VCaP (cell line): ENCODE measurements around the gene NLRP6.
"Not testable (repeated sequence)": the region's sequence is repeated elsewhere in the genome, so short reads cannot be mapped to it uniquely, and the experiment has no call there.

Source experiments
- H3K27ac ChIP-seq: fragments of 450-650 bp; 2 replicates; pipeline ENCODE4 v1.5.1; 2017
- TF ChIP-seq, protein P1 (sequence below): fragments of 450-650 bp; conservative IDR thresholded peaks from 2 replicates; pipeline ENCODE4 v1.5.1; 2017; ENCODE audit warnings: mild to moderate bottlenecking, moderate library complexity

Gene NLRP6

DNA sequence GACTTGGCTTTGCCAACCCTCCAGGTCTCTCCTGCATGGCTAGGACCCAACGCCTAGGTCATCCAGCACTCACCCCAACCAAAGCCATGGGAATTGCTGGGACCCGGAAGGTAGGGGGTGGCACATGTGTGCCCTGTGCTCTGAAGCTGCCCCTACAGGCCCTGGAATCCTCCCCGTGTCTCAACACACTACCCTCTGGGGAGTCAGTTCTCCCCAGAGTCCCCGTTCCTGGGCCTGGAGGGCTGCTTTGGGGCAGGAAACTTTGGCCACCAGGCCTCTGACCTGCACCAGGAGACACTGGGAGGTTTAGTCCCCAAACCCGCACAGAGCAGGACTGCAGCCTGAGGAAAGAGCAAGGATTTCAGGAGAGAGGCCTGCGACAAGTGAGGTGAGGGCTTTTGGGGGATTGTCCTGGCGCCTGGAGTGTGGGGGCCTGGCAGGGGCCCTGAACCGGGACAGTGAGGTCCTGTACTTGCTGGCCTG, 35.1 kb downstream of the NLRP6 start:
- TF ChIP-seq, protein P1, sequence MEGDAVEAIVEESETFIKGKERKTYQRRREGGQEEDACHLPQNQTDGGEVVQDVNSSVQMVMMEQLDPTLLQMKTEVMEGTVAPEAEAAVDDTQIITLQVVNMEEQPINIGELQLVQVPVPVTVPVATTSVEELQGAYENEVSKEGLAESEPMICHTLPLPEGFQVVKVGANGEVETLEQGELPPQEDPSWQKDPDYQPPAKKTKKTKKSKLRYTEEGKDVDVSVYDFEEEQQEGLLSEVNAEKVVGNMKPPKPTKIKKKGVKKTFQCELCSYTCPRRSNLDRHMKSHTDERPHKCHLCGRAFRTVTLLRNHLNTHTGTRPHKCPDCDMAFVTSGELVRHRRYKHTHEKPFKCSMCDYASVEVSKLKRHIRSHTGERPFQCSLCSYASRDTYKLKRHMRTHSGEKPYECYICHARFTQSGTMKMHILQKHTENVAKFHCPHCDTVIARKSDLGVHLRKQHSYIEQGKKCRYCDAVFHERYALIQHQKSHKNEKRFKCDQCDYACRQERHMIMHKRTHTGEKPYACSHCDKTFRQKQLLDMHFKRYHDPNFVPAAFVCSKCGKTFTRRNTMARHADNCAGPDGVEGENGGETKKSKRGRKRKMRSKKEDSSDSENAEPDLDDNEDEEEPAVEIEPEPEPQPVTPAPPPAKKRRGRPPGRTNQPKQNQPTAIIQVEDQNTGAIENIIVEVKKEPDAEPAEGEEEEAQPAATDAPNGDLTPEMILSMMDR = no peak
- H3K27ac ChIP-seq = peak overlapping the region; percentile 37; the same call in 1 of the 2 replicates

DNA sequence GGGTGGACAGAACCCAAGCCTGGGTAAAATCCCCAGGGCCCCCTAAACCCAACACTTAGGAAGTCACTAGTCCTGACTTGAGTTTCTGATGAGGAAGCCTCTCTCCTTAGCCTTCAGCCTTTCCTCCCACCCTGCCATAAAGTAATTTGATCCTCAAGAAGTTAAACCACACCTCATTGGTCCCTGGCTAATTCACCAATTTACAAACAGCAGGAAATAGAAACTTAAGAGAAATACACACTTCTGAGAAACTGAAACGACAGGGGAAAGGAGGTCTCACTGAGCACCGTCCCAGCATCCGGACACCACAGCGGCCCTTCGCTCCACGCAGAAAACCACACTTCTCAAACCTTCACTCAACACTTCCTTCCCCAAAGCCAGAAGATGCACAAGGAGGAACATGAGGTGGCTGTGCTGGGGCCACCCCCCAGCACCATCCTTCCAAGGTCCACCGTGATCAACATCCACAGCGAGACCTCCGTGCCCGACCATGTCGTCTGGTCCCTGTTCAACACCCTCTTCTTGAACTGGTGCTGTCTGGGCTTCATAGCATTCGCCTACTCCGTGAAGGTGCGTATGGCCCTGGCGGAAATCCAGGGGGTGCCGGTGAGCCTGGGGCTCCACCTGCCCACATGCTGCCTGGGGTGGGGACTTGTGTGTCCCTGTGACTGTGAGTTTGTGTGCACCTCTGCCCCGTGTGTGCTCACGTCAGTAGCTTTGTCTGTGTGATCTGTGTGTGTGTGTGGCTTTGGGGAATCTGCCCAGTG, 35.8 kb downstream of the NLRP6 start, which contains the start of gene IFITM1:
Gene IFITM1, plus strand, starts transcription at position 254 of the 767 bp plus-strand sequence. Its CDS starts 131 bp downstream, at position 385.
- TF ChIP-seq, protein P1 = no peak

DNA sequence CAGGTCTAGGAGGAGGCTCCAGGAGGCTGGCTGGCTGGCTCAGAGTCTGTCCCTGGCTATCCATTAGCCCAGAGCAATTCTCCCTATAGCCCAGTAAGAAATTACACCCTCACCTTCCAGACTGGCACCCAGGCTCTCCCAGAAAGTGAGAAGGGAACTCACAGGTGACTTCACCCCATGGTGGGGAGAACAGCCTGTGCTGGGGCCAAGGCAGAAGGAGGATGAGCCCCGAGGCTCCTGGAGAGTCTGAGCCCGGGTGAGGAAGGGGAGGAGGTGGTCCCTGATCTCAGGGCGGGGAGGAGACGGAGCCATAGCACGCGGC, 36.3 kb downstream of the NLRP6 start:
- not testable (repeated sequence) for H3K27ac ChIP-seq

More for the DNA sequence above, 35.8 kb downstream of the NLRP6 start, which contains the start of gene IFITM1:
- peak within 1 kb of the TSS; percentile 37; the same call in 1 of the 2 replicates for H3K27ac ChIP-seq

DNA sequence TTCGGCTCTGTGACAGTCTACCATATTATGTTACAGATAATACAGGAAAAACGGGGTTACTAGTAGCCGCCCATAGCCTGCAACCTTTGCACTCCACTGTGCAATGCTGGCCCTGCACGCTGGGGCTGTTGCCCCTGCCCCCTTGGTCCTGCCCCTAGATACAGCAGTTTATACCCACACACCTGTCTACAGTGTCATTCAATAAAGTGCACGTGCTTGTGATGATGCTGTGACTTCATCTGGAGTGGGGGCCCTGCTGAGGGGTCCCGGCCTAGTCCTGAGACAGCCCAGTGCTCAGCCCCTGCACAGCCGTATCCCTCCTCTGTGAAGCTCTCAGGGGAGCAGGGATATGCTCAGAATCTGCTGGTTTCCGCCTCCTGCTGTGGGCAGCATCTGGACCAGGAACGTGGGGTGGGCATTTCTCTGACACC, 36.9 kb downstream of the NLRP6 start:
- TF ChIP-seq, protein P1 = no peak
- H3K27ac ChIP-seq = no peak overlapping the region

DNA sequence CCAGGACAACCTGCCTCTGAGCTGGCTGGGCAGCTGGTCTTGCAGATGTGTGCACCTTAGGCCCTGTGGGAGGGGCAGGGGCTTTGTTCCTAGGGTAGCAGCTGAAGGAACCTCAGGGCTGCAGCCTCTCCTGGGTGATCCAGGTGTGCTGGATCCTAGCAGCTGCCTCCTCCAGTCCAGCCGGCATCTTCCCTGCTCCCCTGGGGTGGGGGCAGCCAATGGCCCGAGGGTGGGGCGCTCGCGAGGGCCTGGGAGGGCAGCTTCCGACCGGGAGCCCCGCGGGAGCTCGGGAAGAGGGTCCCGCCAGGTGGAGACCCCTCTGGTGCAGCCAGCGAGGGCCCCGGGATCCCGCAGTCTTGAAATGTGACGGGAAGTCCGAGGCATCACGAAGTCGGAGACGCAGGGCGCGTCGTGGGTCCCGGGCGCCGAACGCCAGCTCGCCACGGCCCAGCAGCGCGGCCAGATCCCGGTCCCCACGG, 37.3 kb downstream of the NLRP6 start:
- TF ChIP-seq, protein P1 = no peak
- H3K27ac ChIP-seq = no peak overlapping the region

DNA sequence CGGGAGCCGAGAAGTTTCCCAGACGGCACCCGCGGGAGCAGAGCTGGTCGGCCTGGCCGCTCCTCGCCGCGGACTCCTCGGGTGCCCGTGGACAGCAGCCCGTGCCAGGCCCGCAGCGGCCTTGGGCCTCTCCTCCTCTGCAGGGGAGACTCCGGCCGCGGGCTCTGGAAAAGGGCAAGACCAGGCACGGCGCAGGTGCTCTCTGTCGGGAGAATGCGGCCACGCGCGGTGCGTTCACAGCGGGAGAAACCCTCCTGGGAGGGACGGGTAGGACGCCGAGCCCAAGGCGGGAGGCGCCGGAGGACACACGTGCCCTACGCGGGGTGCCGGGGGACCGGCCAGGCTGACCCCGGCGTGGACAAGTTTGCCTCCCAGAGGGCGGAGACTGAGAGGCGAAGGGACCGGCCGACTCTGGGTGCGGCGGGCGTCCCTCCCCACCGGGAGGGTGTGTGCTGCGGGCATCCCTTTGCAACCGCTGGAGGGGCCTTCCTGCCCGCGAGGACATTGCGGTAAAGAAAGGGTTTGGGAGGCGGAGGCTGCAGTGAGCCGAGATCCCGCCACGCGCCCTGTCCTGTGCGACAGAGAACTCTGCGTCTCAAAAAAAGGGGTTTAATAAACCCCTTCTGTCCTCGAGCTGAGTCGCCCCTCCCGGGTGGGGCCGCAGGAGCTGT, 38.0 kb downstream of the NLRP6 start:
- TF ChIP-seq, protein P1 = no peak
- no peak overlapping the region for H3K27ac ChIP-seq

DNA sequence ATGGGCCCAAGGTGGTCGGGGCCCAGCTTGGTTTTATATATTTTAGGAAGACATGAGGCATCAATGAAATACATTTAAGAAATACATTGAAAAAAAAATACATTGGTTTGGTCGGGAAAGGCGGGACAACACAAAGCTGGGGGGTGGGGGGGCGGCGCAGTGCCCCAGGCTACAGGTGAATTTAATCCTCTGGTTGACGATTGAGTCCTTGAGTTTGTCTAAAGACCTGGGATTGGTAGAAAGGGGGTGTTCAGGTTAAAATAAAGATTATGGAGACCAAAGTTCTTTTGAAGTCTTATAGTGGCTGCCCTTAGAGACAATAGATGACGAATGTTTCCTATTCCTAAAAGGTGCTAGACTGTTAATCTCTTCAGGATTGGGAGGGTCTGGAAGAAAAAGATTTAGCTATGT, 38.7 kb downstream of the NLRP6 start:
- TF ChIP-seq, protein P1 = no peak
- H3K27ac ChIP-seq = no peak overlapping the region

DNA sequence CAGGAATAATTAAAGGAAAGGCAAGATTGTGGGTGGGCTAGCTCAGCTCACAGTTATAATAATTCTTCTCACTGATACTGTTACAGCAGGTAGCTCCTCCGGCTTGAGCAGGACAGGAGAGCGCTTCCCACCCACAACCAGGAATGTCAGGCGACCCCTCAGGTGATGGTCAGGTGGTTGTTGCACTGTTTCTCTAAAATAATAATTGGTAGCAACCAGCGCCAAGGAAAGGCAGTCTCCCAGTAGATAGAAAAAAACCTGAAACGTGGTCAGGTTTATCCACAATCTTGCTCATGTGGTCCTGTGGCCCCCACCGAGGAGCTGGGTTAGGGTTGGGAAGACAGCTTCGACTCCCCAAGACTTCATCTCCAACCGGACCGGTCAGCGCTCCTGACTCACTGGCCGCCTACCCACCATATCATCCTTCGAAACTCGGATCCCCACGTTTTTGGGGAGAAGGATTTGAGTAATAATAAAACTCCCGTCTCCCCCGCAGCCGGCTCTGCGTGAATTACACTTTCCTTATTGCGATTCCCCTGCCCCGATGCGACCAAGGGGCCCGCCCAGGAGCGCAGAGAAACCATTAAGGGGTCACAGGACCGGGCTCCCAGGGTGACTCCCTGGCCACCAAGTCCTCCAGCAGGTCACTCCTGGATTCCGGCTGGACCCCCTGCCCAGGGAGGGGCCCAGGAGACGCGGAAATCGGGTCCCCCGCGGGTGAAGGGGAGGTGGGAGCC, 39.6 kb downstream of the NLRP6 start:
- not testable (repeated sequence) for H3K27ac ChIP-seq

DNA sequence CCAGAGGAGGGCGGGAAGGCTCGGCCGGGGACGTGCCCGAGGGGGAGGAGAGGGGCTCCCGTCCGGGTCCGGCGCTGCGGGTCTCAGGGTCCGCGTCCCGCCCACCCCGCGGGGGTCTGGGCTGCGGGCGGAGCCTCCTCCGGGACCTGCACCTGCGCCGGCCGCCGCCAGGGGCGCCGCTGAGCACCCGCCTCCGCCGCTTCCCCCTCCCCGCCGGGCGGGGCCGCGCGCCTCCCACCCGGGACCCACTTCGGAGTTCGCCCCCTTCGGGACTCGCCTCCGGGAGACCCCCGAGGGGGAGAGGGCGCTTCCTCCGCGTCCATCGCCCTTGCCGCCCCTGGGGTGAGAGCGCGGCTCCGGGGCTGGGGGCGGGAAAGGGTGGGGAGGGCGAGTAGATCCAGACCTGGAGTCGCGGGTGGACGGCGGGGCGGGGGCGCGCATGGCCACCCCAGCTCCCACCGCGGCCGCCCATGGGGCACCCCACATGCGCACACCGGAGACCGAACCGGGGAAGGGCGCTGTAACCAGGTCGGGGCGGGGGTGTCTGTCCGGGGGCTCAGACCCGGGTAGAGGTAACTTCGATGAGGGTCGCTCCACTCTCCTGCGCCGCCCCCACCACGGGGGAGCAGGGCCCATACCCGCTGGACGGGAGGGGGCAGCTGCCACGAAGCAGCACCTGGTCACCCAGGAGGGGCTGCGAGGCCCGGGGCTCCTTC, 40.4 kb downstream of the NLRP6 start:
- not testable (repeated sequence) for H3K27ac ChIP-seq

DNA sequence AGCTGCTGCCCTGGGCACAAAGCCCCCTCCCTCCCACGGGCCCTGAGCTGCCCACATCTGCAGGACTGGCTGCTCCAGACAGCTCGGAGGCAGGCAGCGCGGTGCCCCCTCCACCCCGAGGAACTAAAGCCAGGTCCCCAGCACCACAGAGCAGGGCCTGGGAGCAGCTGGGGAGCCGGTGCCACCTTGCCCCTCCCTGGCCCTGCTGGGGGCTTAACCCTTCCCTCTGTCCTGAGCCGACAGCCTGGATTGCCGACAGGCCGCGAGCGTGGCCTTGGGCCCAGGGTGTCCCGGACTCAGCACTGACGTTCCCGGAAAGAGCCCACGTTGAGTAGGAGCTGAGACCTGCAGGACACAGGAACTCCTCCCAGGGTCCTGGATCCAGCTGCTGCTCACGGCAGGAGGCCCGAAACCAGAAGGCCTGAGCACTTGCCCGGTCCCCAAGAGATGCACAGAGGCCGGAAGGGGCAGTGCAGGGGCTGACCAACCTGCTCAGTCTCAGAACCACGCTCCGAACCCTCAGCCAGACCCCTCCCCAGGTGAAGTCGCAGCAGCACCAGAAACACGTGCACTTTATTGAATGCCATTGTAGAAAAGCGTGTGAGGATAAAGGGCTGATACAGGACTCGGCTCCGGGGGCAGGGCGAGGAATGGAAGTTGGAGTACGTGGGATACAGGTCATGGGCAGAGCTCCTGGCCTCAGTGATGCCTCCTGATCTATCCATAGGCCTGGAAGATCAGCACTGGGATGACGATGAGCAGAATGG, 41.1 kb downstream of the NLRP6 start:
- H3K27ac ChIP-seq = not testable (repeated sequence)

DNA sequence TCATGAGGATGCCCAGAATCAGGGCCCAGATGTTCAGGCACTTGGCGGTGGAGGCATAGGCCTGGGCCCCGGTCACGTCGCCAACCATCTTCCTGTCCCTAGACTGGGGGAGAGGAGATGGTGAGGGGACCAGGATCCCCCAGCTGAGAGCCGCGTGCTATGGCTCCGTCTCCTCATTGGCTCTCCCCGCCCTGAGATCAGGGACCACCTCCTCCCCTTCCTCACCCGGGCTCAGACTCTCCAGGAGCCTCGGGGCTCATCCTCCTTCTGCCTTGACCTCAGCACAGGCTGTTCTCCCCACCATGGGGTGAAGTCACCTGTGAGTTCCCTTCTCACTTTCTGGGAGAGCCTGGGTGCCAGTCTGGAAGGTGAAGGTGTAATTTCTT, 41.7 kb downstream of the NLRP6 start:
- not testable (repeated sequence) for H3K27ac ChIP-seq
